SK-MEL-5 (cell line): ENCODE data around the gene MEI1. TPM values are rescaled to one million over a fixed set of nuclear protein-coding genes. Genes with fewer than 3 reads are reported as not detected.
"Not testable (repeated sequence)": the region's sequence is repeated elsewhere in the genome, so short reads cannot be mapped to it uniquely, and the experiment has no call there.

Experiments
- DNase-seq: peaks from one replicate; pipeline ENCODE4 v3.0.0-alpha.2; 2016; ENCODE audit warnings: low read depth, low spot score
- in situ Hi-C: cut with HindIII; loops from 2 replicates; pipeline ENCODE4 v1.10.0; 2016; ENCODE audit warnings: low sequenced_read_pairs, high pct_unique_total_duplicates, low pct_unique_long_range_greater_than_20kb
- polyA plus RNA-seq, 2 experiments: library from polyadenylated mRNA; depleted of rRNA; stranded (reverse); fragments of >200 nt; gene quantifications; 2 replicates each; pipeline ENCODE4 v1.2.3, GENCODE V29; 2015
- total RNA-seq: library from RNA; depleted of rRNA; stranded (reverse); fragments of >200 nt; shearing (Covaris generic); gene quantifications from 2 replicates; pipeline ENCODE4 v1.2.3, GENCODE V29; 2014; rRNA removed

The MEI1 gene, protein sequence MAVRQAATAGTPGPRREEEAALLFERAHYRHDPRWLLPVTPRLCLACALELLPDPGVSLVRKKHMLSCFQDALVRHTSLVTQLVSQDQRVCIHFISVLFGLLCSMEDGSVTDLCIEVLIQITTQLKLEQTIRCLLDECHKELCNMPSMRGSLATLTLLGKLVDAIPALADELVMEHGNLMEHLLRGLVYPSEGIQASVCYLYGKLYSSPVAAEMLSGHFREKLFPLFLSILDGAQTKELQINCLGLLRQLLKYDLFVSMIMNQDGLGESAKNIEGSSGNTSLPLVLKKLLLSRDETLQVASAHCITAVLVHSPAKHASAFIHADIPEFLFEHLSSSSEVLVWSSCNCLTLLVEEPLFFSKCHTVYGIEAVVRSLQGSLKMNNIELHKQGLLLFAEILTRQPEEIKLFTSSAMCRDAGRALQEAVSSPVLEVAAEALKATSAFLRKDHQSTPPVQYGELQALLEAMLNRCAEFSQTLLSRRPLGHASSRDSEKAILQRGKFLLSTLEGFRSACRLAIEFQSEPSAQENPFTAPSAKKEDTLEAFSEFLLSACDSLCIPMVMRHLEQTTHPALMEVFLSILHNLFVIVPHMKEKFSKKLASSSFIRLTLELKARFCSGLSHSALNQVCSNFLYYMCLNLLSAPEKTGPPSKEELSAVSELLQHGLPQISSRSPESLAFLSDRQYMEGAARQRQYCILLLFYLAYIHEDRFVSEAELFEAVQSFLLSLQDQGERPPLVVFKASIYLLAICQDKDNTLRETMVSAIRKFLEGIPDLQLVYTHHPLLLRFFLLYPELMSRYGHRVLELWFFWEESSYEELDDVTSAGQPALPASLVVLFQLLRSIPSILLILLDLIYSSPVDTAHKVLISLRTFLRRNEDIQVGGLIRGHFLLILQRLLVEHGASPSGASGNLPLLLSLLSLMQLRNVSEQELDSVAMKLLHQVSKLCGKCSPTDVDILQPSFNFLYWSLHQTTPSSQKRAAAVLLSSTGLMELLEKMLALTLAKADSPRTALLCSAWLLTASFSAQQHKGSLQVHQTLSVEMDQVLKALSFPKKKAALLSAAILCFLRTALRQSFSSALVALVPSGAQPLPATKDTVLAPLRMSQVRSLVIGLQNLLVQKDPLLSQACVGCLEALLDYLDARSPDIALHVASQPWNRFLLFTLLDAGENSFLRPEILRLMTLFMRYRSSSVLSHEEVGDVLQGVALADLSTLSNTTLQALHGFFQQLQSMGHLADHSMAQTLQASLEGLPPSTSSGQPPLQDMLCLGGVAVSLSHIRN
- 0.13 TPM in 1 of 2 replicates, not detected in the other for total RNA-seq
- 0.06 and 1.7 TPM in 2 replicates for polyA plus RNA-seq (2015; cell fraction: cytosol; rRNA removed)
- 1.2 and 1.6 TPM in 2 replicates for polyA plus RNA-seq (2015; cell fraction: nucleus; rRNA removed)

DNA sequence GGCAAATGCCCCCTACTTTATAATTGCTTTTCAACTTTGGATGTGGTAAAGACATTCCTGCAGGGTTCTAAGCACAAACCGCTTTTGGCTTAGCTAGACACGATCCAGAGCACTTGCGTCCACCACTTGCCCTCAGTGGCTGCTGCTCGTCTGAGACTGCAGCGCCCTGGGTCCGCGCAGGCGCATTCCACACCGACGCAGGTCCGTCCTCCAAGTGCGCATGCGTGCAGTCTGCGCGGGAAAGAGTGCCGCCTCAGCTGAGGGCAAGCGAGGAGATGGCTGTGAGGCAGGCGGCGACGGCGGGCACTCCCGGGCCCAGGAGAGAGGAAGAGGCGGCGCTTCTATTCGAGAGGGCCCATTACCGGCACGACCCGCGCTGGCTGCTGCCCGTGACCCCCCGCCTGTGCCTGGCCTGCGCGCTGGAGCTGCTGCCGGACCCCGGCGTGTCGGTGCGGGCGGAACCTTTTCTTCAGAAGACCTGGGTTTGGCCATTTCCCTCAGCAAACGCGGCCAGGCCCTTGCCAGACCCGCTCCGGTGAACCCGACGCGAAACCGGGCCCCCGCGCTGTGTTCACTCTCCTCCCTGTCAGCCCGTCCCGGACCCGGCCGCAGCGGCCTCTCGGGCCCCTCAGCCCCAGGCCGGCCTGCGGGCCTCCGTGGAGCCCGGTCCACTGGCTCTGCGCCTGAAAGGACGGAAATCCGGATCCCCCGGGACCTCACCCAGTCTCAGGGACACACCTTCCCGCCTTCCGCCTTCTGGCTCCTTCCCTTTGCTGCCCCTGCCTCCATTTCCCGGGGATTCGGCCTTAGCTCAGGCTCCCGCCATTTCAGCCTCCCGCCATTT, at the start of gene MEI1:
Gene MEI1, plus strand, starts transcription at position 240 of the 844 bp plus-strand sequence. Its CDS starts 36 bp downstream, at position 276.
- peak; percentile 39 for DNase-seq
- in situ Hi-C loops, result no loop called here

DNA sequence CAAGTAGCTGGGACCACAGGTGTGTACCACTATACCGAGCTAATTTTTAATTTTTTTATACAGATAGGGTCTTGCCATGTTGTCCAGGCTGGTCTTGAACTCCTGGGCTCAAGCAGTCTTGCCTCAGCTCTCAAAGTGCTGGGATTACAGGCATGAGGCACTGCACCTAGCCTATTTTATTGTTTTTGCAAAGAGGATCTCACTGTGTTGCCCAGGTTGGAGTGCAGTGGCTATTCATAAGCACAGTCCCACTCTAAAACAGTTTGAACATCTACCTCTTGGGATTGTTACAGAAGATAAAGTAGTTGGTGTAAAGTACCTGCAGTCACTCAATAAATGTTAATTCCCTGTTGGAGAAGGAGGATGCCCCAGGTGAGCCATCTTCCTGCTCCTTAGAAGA, 49.1 kb upstream of the MEI1 start:
- DNase-seq, result no peak
- in situ Hi-C loops, result no loop called here

DNA sequence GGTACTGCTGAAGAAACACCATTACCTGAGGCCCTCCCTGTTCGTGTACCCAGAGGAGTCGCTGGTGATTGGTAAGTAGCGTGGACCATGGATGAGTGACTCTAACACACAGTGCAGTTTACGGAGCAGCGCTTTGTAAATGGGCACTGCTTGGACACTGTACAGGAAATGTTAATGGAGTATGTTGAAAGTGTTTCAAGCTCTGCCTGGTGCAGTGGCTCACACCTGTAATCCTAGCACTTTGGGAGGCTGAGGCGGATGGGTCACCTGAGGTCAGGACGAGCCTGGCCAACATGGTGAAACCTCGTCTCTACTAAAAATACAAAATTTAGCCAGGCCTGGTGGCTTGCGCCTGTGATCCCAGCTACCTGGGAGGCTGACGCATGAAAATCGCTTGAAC, 48.5 kb upstream of the MEI1 start:
- no peak for DNase-seq
- in situ Hi-C loops, result no loop called here

DNA sequence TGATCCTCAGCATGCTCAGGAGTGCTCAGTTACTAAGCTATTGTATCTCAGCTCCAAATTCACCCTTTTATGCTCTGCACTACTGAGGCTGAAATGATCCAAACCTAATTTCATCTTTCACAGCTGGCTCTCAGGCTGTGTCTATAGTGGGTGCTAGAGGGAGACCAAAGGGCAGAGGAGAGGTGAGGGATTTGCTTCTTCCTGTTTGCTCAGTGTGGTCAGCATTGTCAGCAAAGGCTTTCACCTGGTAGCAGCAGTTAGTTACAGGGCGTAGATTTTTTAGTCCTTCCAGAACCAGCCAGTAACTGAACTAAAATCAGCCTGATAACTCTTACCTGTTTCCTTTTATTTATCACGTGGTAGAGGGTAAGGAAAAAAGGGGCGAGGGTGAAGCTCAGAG, 45.0 kb upstream of the MEI1 start:
- in situ Hi-C loops, result no loop called here
- no peak for DNase-seq

DNA sequence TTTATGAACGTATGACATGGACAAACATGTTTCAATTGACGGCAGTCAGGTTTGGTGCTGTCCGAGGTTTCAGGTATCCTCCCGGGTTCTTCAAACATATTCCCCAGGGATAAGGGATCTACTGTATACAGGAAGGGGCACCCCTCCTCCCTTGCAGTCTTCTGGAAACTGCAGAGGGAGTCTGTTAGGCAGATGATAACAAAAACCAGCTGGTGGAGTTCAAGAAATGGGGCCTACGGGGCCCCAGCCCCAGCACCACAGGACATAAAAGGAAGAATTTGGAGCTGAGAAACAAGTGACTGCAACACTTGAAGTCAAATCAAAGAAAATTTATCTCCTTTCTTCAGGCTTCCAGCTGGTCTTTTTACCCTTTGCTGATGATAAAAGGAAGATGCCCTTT, 42.7 kb upstream of the MEI1 start:
- in situ Hi-C loops, result no loop called here
- DNase-seq, result no peak

DNA sequence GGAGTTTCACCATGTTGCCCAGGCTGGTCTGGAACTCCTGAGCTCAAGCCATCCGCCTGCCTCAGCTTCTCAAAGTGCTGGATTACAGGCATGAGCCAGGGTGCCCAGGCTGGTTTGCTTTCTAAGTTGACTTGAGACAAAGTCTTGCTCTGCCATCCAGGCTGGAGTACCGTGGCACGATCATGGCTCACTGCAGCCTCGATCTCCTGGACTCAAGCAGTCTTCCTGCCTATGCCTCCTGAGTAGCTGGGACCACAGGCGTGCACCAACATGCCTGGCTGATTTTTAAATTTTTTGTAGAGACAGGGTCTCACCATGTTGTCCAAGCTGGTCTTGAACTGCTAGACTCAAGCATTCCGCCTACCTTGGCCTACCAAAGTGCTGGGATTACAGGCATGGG, 41.6 kb upstream of the MEI1 start:
- no peak for DNase-seq
- in situ Hi-C loops, result no loop called here

DNA sequence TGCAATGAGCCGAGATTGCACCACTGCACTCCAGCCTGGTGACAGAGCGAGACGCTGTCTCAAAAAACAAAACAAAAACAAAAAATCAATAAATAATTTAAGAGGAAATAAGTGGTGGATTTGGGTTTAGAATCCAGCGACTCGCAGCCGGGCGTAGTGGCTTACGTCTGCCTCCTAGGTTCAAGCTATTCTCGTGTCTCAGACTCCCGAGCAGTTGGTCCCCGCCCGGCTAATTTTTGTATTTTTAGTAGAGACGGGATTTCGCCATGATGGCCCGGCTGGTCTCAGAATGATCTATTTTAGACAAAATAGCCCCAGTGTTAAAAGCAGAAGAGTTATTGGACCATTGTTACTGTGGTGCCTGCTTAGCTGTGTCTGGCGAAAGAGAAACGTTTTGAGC, 40.4 kb upstream of the MEI1 start:
- in situ Hi-C loops, result no loop called here
- no peak for DNase-seq

DNA sequence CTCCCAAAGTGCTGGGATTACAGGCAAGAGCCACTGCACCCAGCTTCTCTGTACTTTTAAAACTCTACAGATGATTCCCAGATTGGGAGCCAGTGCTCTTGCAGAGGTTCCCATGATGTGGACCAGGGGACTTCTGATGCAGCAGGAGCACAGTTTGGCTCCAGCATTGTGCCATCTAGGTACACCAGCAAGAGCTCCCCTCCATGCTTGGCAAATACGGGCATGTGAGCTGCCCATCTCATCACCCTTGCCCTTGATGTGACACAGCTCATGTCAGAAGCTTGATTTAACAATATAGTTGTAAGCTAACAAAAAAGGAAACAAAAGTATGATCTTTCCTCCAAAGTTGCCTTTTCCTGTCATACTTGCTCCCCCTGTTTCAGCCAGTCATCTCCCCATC, 39.4 kb upstream of the MEI1 start:
- in situ Hi-C loops, result no loop called here
- DNase-seq, result no peak

DNA sequence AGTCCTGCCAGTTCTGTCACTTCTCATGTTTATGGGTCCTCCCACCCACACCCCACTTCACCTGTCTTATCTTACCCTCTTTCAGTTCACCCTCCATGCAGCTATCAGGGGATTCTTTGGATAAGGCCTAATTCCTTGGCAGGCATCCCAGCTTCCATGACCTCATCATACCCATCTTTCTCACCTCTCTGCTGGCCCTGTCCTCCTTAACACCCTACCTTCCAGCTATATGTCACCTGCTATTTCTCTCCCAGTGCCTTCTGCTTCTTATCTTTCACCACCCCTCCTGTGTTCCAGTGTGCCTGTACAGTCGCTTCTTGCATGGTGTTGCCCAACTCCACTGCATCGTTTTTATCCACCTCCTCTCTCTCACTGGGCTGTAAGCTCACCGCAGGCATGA, 38.9 kb upstream of the MEI1 start:
- in situ Hi-C loops, result no loop called here

DNA sequence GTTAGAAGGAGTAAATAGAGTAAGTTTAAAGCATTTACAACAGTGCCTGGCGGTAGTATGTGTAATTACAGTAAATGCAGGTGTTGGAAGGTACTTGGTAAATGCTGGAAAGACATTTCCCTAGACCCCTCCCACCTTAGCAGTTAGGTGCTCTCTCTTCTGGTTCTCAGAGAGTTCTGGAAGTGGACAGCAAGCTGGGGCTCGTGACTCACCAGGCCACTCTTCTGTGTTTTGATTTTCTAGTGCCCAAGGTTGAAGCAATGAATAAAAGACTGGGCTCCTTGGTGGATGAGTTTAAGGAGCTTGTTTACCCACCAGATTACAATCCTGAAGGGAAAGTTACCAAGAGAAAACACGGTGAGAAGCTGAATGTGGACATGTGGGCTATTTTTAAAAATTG, 38.2 kb upstream of the MEI1 start:
- in situ Hi-C loops, result no loop called here

More for the DNA sequence above, 38.9 kb upstream of the MEI1 start:
- no peak for DNase-seq

DNA sequence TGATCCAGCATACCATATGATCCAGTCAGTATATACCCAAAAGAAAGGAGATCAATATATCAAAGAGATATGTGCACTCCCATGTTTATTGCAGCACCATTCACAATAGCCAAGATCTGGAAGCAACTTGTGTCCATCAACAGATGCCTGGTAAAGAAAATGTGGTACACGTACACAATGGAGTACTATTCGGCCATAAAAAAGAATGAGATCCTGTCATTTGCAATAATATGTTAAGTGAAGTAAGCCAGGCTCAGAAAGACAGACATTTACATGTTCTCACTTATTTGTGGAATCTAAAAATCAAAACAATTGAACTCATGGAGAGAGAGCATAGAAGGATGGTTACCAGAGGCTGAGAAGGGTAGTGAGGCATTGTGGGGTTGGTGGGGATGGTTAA, 37.6 kb upstream of the MEI1 start:
- in situ Hi-C loops, result no loop called here
- no peak for DNase-seq

More for the DNA sequence above, 38.2 kb upstream of the MEI1 start:
- no peak for DNase-seq

DNA sequence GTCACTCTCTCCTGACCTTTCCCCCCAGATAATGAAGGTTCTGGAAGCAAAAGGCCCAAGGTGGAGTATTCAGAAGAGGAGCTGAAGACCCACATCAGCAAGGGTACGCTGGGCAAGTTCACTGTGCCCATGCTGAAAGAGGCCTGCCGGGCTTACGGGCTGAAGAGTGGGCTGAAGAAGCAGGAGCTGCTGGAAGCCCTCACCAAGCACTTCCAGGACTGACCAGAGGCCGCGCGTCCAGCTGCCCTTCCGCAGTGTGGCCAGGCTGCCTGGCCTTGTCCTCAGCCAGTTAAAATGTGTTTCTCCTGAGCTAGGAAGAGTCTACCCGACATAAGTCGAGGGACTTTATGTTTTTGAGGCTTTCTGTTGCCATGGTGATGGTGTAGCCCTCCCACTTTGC, 35.7 kb upstream of the MEI1 start:
- in situ Hi-C loops, DNase-seq: not testable (repeated sequence)

DNA sequence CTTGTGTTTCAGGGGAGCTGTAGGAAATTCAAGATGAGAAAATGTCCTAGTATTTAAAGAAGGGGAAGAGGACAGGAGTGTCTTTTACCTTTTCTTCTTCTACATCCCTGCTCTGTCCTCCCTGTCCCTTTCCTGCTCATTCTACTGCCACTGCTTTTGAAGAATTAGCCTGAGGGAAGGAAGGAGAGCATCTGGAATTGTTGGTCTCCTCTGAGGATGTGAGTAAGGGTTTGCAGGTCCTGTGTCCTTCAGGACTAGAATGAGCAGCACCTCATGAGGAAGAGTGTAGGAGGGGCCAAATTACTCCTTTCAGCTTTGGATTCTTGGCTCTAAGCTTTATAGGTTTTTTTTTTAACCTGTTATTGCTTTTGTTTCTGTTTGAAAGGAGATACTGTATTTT, 34.8 kb upstream of the MEI1 start:
- DNase-seq, result no peak
- in situ Hi-C loops, result no loop called here

DNA sequence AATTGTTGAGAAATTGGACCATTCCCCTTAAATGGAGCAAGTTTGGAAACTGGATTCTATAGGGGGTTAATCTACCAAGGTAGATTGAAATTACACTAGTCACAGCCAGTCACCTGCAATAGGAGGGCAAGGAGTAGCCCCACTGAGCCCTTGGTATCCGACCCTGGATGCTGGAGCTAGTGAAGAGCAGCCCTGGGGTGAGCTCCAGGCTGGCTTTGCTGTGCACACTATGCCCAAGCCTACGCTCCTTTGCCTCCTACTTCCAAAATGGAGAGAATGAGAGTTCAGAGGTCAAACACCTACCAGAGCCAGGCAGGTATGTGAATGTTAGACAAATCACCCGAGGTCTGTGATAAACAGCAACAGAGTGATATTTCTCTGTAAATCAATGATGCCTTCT, 34.4 kb upstream of the MEI1 start:
- in situ Hi-C loops, result no loop called here
- DNase-seq, result no peak

DNA sequence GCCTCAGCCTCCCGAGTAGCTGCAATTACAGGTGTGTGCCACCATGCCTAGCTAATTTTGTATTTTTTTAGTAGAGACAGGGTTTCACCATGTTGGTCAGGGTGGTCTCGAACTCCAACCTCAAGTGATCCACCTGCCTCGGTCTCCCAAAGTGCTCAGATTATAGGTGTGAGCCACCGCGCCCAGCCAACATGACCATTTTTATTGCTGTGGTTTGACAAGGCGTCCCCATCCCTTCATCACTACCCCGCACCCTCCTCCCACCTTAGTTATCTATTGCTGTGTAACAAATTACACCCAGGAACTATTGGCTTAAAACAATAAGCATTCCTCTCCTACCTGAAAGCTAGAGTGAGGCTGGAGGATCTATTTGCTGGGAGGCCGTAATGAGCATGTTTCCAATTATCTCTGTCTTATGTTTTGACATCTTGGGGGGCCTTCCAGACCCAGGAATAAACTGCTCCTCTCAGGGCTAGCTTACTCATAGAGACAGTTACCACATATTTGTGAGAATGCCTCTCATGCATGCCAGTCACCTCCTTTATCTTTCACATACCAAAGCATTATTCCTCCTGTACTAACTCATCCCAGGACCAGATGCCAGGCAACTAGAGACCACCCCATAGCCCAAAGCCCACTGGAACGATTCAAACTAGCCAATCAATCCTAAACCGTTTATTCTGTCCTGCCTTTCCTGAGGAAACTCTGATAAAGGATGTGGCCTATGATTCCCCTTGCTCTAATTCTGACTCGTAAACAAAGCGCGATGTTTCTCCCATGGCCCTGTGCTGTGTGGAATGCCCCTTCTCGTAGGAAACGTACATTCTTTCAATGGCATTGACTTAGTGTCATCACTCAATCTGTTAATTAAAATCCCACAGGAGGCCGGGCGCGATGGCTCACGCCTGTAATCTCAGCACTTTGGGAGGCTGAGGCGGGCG, 30.1 kb upstream of the MEI1 start:
- in situ Hi-C loops, result no loop called here
- no peak for DNase-seq

DNA sequence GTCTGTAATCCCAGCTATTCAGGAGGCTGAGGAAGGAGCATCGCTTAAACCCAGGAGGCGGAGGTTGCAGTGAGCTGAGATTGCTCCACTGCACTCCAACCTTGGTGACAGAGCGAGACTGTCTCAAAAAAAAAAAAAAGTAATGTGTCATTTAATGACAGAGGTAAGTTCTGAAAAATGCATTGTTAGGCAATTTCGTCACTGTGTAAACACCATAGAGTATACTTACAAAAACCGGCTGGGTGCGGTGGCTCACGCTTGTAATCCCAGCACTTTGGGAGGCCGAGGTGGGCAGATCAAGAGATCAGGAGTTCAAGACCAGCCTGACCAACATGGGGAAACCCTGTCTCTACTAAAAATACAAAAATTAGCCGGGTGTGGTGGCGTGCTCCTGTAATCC, 27.2 kb upstream of the MEI1 start:
- DNase-seq, in situ Hi-C loops: not testable (repeated sequence)
